Subcutaneous adipose tissue (tissue), 4 donors: Measurements from ENCODE around the gene TNK2. TPM values are rescaled to one million over a fixed set of nuclear protein-coding genes. Genes with fewer than 3 reads are reported as not detected.

Source experiments
- total RNA-seq, 4 donors: library from RNA; depleted of rRNA; stranded (reverse); fragments of >200 nt; gene quantifications; one replicate each; pipeline ENCODE4 v1.1.0, GENCODE V29; 2016
- TF ChIP-seq, protein P1 (sequence below): fragments of 450-650 bp; IDR thresholded peaks from one replicate; pipeline ENCODE4 v1.5.1; 2016; ENCODE audit warnings: low read depth, mild to moderate bottlenecking, control low read depth, antibody characterized with exemption, moderate library complexity

TNK2 gene
- total RNA-seq, result 10 to 100 TPM in 3 of 4 donors, 1 to 10 TPM in 1; 9.9 to 78.2 (median 16.8) TPM

DNA sequence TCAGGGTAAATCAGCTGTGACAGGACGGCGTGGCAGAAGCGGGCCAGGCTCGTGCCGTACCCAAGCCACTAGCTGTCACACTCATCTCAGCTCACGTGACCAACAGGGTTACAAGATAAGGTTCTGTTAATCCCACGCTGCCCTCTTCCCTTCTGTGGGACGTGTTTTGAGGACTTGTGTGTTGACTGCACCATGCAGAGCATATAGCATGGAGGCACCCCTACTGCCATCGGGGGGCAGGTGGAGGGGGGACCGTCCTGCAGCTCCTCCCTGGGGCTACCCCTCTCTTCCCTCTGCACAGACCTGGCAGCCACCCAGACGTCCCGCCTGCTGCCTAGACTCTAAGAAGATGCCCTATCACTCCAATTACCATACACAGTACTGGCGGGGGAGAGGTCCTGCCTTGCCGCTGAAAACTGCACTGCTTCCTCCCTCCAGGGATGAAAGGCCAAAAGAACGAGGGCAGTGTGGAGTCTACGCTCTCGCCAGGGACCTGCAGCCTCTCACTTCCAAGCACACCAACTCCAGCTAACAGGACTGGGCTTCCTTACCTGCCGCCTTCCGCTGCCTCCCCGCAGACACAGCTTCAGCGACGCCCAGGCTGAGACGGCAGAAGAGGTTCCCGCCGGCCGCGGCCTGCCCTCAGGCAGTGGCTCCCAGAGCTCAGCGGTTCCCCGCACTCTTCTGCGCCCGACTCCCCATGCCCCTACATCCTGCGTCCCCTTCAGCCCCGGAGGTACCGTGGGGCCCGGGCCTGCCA is at the start of gene TNK2:
TSS of gene TNK2 (minus strand) at position 618 of the 760 bp plus-strand sequence. CDS start 19,963 bp downstream, outside the sequence.
- TF ChIP-seq, protein P1, sequence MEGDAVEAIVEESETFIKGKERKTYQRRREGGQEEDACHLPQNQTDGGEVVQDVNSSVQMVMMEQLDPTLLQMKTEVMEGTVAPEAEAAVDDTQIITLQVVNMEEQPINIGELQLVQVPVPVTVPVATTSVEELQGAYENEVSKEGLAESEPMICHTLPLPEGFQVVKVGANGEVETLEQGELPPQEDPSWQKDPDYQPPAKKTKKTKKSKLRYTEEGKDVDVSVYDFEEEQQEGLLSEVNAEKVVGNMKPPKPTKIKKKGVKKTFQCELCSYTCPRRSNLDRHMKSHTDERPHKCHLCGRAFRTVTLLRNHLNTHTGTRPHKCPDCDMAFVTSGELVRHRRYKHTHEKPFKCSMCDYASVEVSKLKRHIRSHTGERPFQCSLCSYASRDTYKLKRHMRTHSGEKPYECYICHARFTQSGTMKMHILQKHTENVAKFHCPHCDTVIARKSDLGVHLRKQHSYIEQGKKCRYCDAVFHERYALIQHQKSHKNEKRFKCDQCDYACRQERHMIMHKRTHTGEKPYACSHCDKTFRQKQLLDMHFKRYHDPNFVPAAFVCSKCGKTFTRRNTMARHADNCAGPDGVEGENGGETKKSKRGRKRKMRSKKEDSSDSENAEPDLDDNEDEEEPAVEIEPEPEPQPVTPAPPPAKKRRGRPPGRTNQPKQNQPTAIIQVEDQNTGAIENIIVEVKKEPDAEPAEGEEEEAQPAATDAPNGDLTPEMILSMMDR, result no peak

DNA sequence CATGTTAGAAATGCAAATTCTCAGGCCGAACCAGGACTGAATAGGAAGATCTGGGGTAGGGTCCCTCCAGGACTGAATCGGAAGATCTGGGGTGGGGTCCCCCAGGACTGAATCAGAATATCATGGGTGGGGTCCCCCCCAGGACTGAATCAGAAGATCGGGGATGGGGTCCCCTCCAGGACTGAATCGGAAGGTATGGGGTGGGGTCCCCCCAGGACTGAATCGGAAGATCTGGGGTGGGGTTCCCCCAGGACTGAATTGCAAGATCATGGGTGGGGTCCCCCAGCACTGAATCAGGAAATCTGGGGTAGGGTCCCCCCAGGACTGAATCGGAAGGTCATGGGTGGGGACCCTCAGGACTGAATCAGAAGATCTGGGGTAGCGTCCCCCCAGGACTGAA is 48.2 kb upstream of the TNK2 start:
- TF ChIP-seq, protein P1, result no peak

DNA sequence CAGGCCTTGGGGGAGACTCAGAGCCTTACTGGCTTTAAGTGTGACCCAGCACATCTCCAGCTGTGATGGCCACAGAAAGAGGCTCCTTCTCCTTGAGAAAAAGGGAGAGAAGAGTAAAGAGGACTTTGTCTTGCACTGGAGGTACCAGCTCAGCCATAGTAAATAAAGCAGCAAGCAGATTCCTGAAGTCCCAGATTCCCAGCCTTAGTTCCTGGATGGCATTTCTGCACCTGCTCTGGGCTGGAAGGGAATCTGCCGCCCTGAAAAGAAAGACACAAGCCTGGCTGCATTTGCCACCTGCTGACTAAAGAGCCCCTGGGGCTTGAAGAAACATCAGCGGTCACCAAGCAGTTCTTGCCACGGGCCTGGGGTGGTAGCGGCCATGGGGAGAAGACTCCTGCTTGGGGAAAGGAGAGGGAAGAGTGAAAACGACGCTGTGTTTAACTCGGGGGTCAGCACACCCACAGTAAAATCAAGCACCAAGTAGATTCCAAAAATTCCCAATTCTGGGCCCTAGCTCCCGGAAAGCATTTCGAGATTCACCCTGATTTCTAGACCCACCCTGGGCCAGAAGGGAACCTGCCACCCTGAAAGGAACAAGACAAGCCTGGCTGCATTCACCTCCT is 24.2 kb upstream of the TNK2 start:
- TF ChIP-seq, protein P1, result no peak

DNA sequence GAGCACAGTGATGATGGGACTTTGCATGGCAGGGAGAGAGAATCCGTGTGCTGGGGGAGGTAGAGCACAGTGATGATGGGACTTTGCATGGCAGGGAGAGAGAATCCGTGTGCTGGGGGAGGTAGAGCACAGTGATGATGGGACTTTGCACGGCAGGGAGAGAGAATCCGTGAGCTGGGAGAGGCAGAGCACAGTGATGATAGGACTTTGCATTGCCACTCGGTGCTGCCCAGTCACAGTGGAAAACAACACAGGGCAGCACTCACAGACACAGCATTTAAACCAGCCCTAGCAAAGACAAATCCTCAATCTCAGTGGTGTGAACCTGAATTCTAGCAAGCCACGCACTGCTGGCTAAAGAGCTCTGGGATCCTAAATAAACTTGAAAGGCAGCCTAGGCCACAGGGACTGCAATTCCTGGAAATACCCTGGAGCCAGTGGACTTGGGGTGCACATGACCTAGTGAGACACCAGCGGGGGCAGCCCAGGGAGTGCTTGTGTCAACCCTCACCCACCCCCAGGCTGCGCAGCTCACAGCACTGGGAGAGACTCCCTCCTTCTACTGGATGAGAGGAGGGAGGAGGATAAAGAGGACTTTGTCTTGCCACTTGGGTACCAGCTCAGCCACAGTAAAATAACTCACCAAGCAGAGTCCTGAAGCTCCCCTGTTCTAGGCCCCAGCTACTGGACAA is 23.4 kb upstream of the TNK2 start:
- TF ChIP-seq, protein P1, result no peak

DNA sequence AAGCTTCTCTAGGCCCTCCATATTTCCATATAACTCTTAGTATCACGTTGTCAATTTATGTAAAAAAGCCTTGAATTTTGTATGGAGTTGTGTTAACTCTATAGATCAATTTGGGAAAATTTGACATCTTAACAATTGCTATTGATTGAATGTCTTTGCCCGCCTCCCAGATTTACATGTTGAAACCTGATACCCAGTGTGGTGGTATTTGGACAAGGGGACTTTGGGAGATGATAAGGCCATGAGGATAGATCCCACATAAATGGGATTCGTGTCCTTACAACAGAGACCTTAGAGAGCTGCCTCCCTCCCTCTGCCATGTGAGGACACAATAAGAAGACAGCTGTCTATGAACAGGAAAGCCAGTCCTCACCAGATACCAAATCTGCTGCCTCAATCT is 21.1 kb upstream of the TNK2 start:
- TF ChIP-seq, protein P1, result no peak

DNA sequence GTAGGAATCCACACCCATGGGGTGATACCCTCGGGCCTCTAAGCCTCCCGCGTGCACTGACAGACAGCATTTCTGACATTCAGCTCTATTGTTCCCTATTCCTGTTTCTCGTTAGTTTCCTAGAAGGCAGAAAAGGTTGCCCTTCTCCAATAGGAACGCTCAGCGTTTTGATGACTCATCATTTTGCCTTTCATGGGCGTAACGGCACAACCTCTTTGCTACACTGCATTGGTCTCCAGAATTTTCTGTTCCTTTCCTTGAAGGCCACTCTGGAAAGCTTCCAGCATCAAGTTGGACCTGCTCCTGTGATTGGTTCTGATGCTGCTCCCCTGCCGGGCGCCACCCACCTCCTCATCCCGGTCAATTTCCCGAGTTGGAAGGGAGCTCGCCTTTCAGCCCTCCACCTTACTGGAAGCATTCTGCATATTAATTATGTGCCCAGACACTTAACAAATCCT is 13.0 kb upstream of the TNK2 start:
- TF ChIP-seq, protein P1, result no peak

DNA sequence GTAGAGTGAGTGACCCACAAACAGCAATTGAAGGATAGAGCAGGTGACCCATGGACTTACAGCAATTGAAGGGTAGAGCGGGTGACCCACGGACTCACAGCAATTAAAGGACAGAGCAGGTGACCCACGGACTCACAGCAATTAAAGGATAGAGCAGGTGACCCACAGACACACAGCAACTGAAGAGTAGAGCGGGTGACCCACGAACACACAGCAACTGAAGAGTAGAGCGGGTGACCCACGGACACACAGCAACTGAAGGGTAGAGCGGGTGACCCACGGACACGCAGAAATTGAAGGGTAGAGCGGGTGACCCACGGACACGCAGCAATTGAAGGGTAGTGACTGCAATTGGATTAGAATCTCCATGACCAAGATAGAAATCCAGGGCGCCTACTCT is 9.8 kb upstream of the TNK2 start:
- TF ChIP-seq, protein P1, result no peak
